HCT116 (cell line): ENCODE measurements around the gene PTBP3. TPM values are rescaled to one million over a fixed set of nuclear protein-coding genes. Genes with fewer than 3 reads are reported as not detected.
A peak's percentile ranks its signal among the peaks of the same experiment; 100 is the strongest.

ENCODE experiments used
- ATAC-seq: fragments of 200-7000 bp; cut with Tn5 transposase; 2 replicates; pipeline ENCODE4 v1.9.1; 2020; ENCODE audit warnings: mild to moderate bottlenecking, moderate library complexity
- BruUV-seq: library from RNA; stranded (reverse); fragments of 400-500 nt; replicated peaks from 2 replicates; lab custom pipeline; 2021; lab: Mats Ljungman, UMichigan
- CTCF ChIA-PET: fragments of 300-600 bp; sonication (Branson Sonifier 250); formaldehyde crosslinking; loops from one replicate; lab custom pipeline; 2021; ENCODE audit warnings: antibody characterized with exemption; lab: Charles Lee
- POLR2A ChIA-PET: fragments of 300-600, 350-600 bp; sonication (Branson Sonifier 250); formaldehyde crosslinking; loops from one replicate; lab custom pipeline; 2021; ENCODE audit warnings: antibody characterized with exemption; lab: Charles Lee
- RAD21 ChIA-PET, 2 experiments: fragments of 300-600 bp; sonication (Branson Sonifier 250); formaldehyde crosslinking; loops; one replicate each; lab custom pipeline; 2023; ENCODE audit warnings: low total read pairs in 2 of 2; ENCODE audit not compliant: uncharacterized antibody in 2 of 2, unreplicated experiment in 2 of 2, low non-redundant PET in 1 of 2; lab: Charles Lee
- DNase-seq: peaks from one replicate; pipeline ENCODE4 v3.0.0-alpha.2; 2010; ENCODE audit warnings: low read depth, low spot score
- H2AFZ ChIP-seq: fragments of 200-600 bp; shearing (Covaris generic), sonication (generic); 2 replicates; pipeline ENCODE4 v1.6.1; 2017; ENCODE audit warnings: low read depth, mixed run types, mixed read lengths, antibody characterized with exemption, low read length; ENCODE audit not compliant: poor library complexity, severe bottlenecking
- H3K27ac ChIP-seq: 2 replicates; pipeline ENCODE4 v1.5.1; 2012; ENCODE audit warnings: low read depth, low read length
- H3K27me3 ChIP-seq: fragments of 200-600 bp; sonication (generic); 2 replicates; pipeline ENCODE4 v1.6.1; 2016; ENCODE audit warnings: mixed run types, low read length, mixed read lengths; ENCODE audit not compliant: insufficient read depth
- H3K36me3 ChIP-seq, 2 experiments: fragments of 200-500 bp in 1 of 2; fragments of 200-600 bp in 1 of 2; sonication (Bioruptor generic) in 1 of 2; sonication (generic) in 1 of 2; 2 replicates each; pipeline versions ENCODE4 v1.5.1 to v1.6.1; 2014 to 2016; ENCODE audit warnings: low read length in 2 of 2, inconsistent platforms in 1 of 2, mixed read lengths in 1 of 2, mixed run types in 1 of 2; ENCODE audit not compliant: insufficient read depth in 2 of 2, control insufficient read depth in 1 of 2
- H3K4me1 ChIP-seq, 2 experiments: fragments of 200-600 bp in 1 of 2; sonication (generic) in 1 of 2; 2 replicates each; pipeline versions ENCODE4 v1.5.1 to v1.6.1; 2012 to 2017; ENCODE audit warnings: low read length in 2 of 2, inconsistent platforms in 1 of 2, mild to moderate bottlenecking in 1 of 2, mixed read lengths in 1 of 2, mixed run types in 1 of 2, moderate library complexity in 1 of 2; ENCODE audit not compliant: insufficient read depth in 2 of 2, control insufficient read depth in 1 of 2
- H3K4me2 ChIP-seq: fragments of 200-600 bp; sonication (generic); 2 replicates; pipeline ENCODE4 v1.6.1; 2017; ENCODE audit warnings: mixed run types, low read length, mixed read lengths
- H3K4me3 ChIP-seq, 2 experiments: fragments of 200-600 bp in 1 of 2; sonication (generic) in 1 of 2; replicated peaks in 1 of 2; 2 replicates each; pipeline ENCODE4 v1.5.1; 2011 to 2016; ENCODE audit warnings: low read length in 2 of 2, control low read depth in 1 of 2, low read depth in 1 of 2, mild to moderate bottlenecking in 1 of 2, mixed read lengths in 1 of 2, mixed run types in 1 of 2
- H3K79me2 ChIP-seq: fragments of 200-600 bp; sonication (generic); 2 replicates; pipeline ENCODE4 v1.6.1; 2017; ENCODE audit warnings: mild to moderate bottlenecking, mixed run types, low read length, moderate library complexity, mixed read lengths; ENCODE audit not compliant: insufficient read depth
- H3K9ac ChIP-seq: fragments of 200-600 bp; sonication (generic); 2 replicates; pipeline ENCODE4 v1.6.1; 2016; ENCODE audit warnings: low read length, mixed read lengths
- H3K9me2 ChIP-seq: fragments of 200-600 bp; sonication (generic), shearing (Covaris generic); 2 replicates; pipeline ENCODE4 v1.6.1; 2017; ENCODE audit warnings: mixed run types, mild to moderate bottlenecking, moderate library complexity; ENCODE audit not compliant: insufficient read depth
- H3K9me3 ChIP-seq, 2 experiments: fragments of 200-500 bp in 1 of 2; fragments of 200-600 bp in 1 of 2; sonication (Bioruptor generic) in 1 of 2; sonication (generic) in 1 of 2; 2 replicates each; pipeline ENCODE4 v1.6.1; 2014 to 2017; ENCODE audit warnings: low read length in 2 of 2, mixed read lengths in 2 of 2, inconsistent platforms in 1 of 2, low read depth in 1 of 2, mild to moderate bottlenecking in 1 of 2, mixed run types in 1 of 2, moderate library complexity in 1 of 2; ENCODE audit not compliant: control insufficient read depth in 1 of 2, insufficient read depth in 1 of 2
- H4K20me1 ChIP-seq: fragments of 200-600 bp; sonication (generic), shearing (Covaris generic); 2 replicates; pipeline ENCODE4 v1.6.1; 2017; ENCODE audit warnings: mixed run types, mild to moderate bottlenecking, moderate library complexity; ENCODE audit not compliant: insufficient read depth
- ELF1 ChIP-seq: IDR thresholded peaks from 2 replicates; pipeline ENCODE4 v1.6.1; 2012; ENCODE audit warnings: low read depth, borderline replicate concordance
- FOSL1 ChIP-seq: IDR thresholded peaks from 2 replicates; pipeline ENCODE4 v1.6.1; 2012; ENCODE audit warnings: low read depth
- SRF ChIP-seq: IDR thresholded peaks from 2 replicates; pipeline ENCODE4 v1.6.1; 2012; ENCODE audit warnings: low read depth
- ZNF274 ChIP-seq: fragments of 200-500 bp; sonication (Bioruptor generic); IDR thresholded peaks from 2 replicates; pipeline ENCODE4 v1.6.1; 2014; ENCODE audit warnings: mild to moderate bottlenecking, low read depth, low read length, inconsistent platforms
- intact Hi-C: fragments of 100-400 bp; cut with micrococcal nuclease; formaldehyde crosslinking; loops from 2 replicates; pipeline ENCODE4 v1.10.0; 2022
- total RNA-seq: library from RNA; stranded (reverse); gene quantifications from one replicate; pipeline ENCODE4 v1.2.1, GENCODE V29; 2021; ENCODE audit not compliant: unreplicated experiment
- TF ChIP-seq, protein P1 (sequence below): IDR thresholded peaks from 2 replicates; pipeline ENCODE4 v1.6.1; 2011; ENCODE audit warnings: mild to moderate bottlenecking, low read length, moderate library complexity; ENCODE audit not compliant: insufficient replicate concordance; ENCODE audit errors: extremely low read depth

The PTBP3 gene
- total RNA-seq, 1 experiment from 2014 or later = 102 TPM

DNA sequence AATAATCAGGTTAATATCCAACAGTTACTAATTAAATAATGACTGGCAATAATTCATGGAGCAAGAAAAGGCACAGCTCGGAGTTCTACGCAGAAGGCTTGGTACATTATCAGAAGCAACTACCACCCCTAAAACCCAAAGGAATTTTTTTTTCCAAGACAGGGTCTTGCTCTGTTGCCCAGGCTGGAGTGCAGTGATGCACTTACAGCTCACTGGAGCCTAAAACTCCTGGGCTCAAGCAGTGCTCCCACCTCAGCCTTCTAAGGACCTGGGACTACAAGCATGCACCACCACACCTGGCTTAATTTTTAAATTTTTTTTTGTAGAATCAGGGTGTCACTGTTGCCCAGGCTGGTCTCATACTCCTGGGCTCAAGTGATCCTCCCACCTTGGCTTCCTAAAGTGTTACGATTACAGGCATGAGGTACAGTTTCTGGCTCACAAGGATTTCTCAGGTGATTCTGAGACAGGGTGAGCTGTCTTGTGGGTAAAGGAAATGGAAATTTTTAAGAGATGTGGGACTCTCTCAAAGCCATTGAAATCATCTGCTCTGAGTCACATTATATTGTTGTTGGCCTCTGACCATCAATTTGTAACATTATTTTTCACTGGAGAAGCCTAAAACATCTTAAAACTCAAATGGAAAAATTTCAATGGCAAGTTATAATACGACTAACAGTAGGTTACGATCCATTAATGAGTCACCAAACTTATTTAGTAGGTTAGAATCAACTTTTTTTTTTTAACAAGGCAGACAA lies 26.8 kb upstream of the PTBP3 start:
- ChIA-PET POLR2A (interaction anchor here (1.0 kb wide), 1 partner anchor 247 kb away, joined by 3 read pairs; no protein-coding TSS in a partner anchor), CTCF (interaction anchor here (1.0 to 4.3 kb wide), 6 partner anchors 19 to 267 kb away, joined by 3 to 57 read pairs (median 6); partner anchors contain the start of genes HSDL2 and PTBP3), RAD21 (interaction anchor here (0.9 to 3.0 kb wide), 3 partner anchors 247 to 267 kb away, joined by 4 to 10 read pairs (median 7); no protein-coding TSS in a partner anchor)
- no peaks in the 10 kb centered on the region for H3K79me2 ChIP-seq
- ATAC-seq = no peak
- BruUV-seq = no TSS peak
- peak overlapping the region; percentile 84 for H2AFZ ChIP-seq
- H3K36me3 ChIP-seq = no peaks in the 10 kb centered on the region
- peaks cover 7 to 10% of the 10 kb centered on the region in 2 experiments; a peak in 3 of 4 replicates for H3K4me1 ChIP-seq
- no peaks in the 10 kb centered on the region for H3K27me3 ChIP-seq
- H3K9ac ChIP-seq = no peak overlapping the region
- H3K27ac ChIP-seq = peak overlapping the region; percentile 1; the same call in 1 of the 2 replicates
- no peak overlapping the region for H3K4me3 ChIP-seq
- TF ChIP-seq ZNF274 = no peak
- no peak for TF ChIP-seq SRF
- TF ChIP-seq ELF1 = no peak
- TF ChIP-seq FOSL1 = peak; percentile 7; the same call in 1 of the 2 replicates
- TF ChIP-seq, protein P1, sequence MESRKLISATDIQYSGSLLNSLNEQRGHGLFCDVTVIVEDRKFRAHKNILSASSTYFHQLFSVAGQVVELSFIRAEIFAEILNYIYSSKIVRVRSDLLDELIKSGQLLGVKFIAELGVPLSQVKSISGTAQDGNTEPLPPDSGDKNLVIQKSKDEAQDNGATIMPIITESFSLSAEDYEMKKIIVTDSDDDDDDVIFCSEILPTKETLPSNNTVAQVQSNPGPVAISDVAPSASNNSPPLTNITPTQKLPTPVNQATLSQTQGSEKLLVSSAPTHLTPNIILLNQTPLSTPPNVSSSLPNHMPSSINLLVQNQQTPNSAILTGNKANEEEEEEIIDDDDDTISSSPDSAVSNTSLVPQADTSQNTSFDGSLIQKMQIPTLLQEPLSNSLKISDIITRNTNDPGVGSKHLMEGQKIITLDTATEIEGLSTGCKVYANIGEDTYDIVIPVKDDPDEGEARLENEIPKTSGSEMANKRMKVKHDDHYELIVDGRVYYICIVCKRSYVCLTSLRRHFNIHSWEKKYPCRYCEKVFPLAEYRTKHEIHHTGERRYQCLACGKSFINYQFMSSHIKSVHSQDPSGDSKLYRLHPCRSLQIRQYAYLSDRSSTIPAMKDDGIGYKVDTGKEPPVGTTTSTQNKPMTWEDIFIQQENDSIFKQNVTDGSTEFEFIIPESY = no peak
- H4K20me1 ChIP-seq = no peaks in the 10 kb centered on the region
- DNase-seq = no peak
- H3K4me2 ChIP-seq = no peak overlapping the region
- no peaks in the 10 kb centered on the region for H3K9me3 ChIP-seq
- intact Hi-C loops = loop anchor here (5.0 to 10.0 kb wide), 2 partner anchors 263 to 595 kb away; no protein-coding TSS in a partner anchor
- no peaks in the 10 kb centered on the region for H3K9me2 ChIP-seq
